Activated naive CD8-positive, alpha-beta T cell (primary cell): Measurements from ENCODE around the gene NFRKB.
"Not testable (repeated sequence)": the region's sequence is repeated elsewhere in the genome, so short reads cannot be mapped to it uniquely, and the experiment has no call there.

Source experiments
- H3K27ac Mint-ChIP-seq: one replicate; pipeline ENCODE4 v1.8.0; 2021; ENCODE audit warnings: mixed read lengths
- H3K27me3 Mint-ChIP-seq: one replicate; pipeline ENCODE4 v1.8.0; 2021; ENCODE audit warnings: mixed read lengths
- H3K36me3 Mint-ChIP-seq: one replicate; pipeline ENCODE4 v1.8.0; 2021; ENCODE audit warnings: mixed read lengths
- H3K4me1 Mint-ChIP-seq: one replicate; pipeline ENCODE4 v1.8.0; 2021; ENCODE audit warnings: low read depth, mixed read lengths
- H3K4me3 Mint-ChIP-seq: one replicate; pipeline ENCODE4 v1.8.0; 2021; ENCODE audit warnings: mild to moderate bottlenecking, mixed read lengths
- H3K9me3 Mint-ChIP-seq: one replicate; pipeline ENCODE4 v1.8.0; 2021; ENCODE audit warnings: low read depth, mixed read lengths

Gene NFRKB

GRCh38 chr11:129922674-129923073 lies 27.3 kb upstream of the NFRKB start:
- Mint-ChIP-seq H3K36me3 (peaks cover 13% of the 10 kb centered on the region), H3K4me1 (peaks cover 8% of the 10 kb centered on the region), H3K27me3 (no peaks in the 10 kb centered on the region), H3K27ac (no peak overlapping the region), H3K4me3 (no peak overlapping the region), H3K9me3 (no peaks in the 10 kb centered on the region)

GRCh38 chr11:129918361-129918760 lies 23.0 kb upstream of the NFRKB start:
- H3K4me1 Mint-ChIP-seq: peaks cover 6% of the 10 kb centered on the region
- no peaks in the 10 kb centered on the region for H3K9me3 Mint-ChIP-seq
- peaks cover 10% of the 10 kb centered on the region for H3K36me3 Mint-ChIP-seq

GRCh38 chr11:129917231-129917630 lies 21.9 kb upstream of the NFRKB start:
- Mint-ChIP-seq H3K9me3 (no peaks in the 10 kb centered on the region), H3K4me1 (peaks cover 2% of the 10 kb centered on the region), H3K4me3 (no peak overlapping the region), H3K27me3 (no peaks in the 10 kb centered on the region), H3K36me3 (peaks cover 11% of the 10 kb centered on the region), H3K27ac (no peak overlapping the region)

More at GRCh38 chr11:129918361-129918760, 23.0 kb upstream of the NFRKB start:
- Mint-ChIP-seq H3K4me3 (no peak overlapping the region), H3K27me3 (no peaks in the 10 kb centered on the region), H3K27ac (no peak overlapping the region)

GRCh38 chr11:129911298-129911697 lies 15.9 kb upstream of the NFRKB start:
- Mint-ChIP-seq H3K27ac (no peak overlapping the region), H3K4me3 (no peak overlapping the region)

GRCh38 chr11:129910360-129910759 lies 15.0 kb upstream of the NFRKB start:
- H3K4me1 Mint-ChIP-seq: peaks cover 4% of the 10 kb centered on the region
- no peak overlapping the region for H3K4me3 Mint-ChIP-seq
- H3K27ac Mint-ChIP-seq: no peak overlapping the region
- H3K27me3 Mint-ChIP-seq: no peaks in the 10 kb centered on the region
- no peaks in the 10 kb centered on the region for H3K9me3 Mint-ChIP-seq
- peaks cover 23% of the 10 kb centered on the region for H3K36me3 Mint-ChIP-seq

More at GRCh38 chr11:129911298-129911697, 15.9 kb upstream of the NFRKB start:
- peaks cover 19% of the 10 kb centered on the region for H3K36me3 Mint-ChIP-seq
- H3K27me3 Mint-ChIP-seq: no peaks in the 10 kb centered on the region
- H3K9me3 Mint-ChIP-seq: no peaks in the 10 kb centered on the region
- H3K4me1 Mint-ChIP-seq: peaks cover 4% of the 10 kb centered on the region

- Mint-ChIP-seq H3K9me3 (no peaks in the 10 kb centered on the region), H3K4me3 (no peak overlapping the region), H3K36me3 (peaks cover 29% of the 10 kb centered on the region)
Measured at GRCh38 chr11:129905402-129905801, 10.0 kb upstream of the NFRKB start.

GRCh38 chr11:129896062-129896461 lies 684 bp upstream of the NFRKB start:
- peaks cover 33% of the 10 kb centered on the region for H3K4me1 Mint-ChIP-seq
- no peaks in the 10 kb centered on the region for H3K27me3 Mint-ChIP-seq
- H3K36me3 Mint-ChIP-seq: peaks cover 4% of the 10 kb centered on the region
- H3K9me3 Mint-ChIP-seq: no peaks in the 10 kb centered on the region
- H3K4me3 Mint-ChIP-seq: peak overlapping the region; percentile 93
- peak overlapping the region; percentile 61 for H3K27ac Mint-ChIP-seq

More at GRCh38 chr11:129905402-129905801, 10.0 kb upstream of the NFRKB start:
- Mint-ChIP-seq H3K27me3 (no peaks in the 10 kb centered on the region), H3K4me1 (no peaks in the 10 kb centered on the region), H3K27ac (no peak overlapping the region)

GRCh38 chr11:129894278-129895125 lies 876 bp downstream of the NFRKB start:
- H3K9me3 Mint-ChIP-seq: no peaks in the 10 kb centered on the region
- H3K27ac Mint-ChIP-seq: peak overlapping the region; percentile 75
- H3K27me3 Mint-ChIP-seq: no peaks in the 10 kb centered on the region
- peaks cover 42% of the 10 kb centered on the region for H3K4me1 Mint-ChIP-seq
- peak overlapping the region; percentile 93 for H3K4me3 Mint-ChIP-seq
- H3K36me3 Mint-ChIP-seq: peaks cover 7% of the 10 kb centered on the region

- H3K9me3 Mint-ChIP-seq: no peaks in the 10 kb centered on the region
- H3K27me3 Mint-ChIP-seq: no peaks in the 10 kb centered on the region
- peak overlapping the region; percentile 82 for H3K27ac Mint-ChIP-seq
- peaks cover 24% of the 10 kb centered on the region for H3K36me3 Mint-ChIP-seq
- peaks cover 45% of the 10 kb centered on the region for H3K4me1 Mint-ChIP-seq
- peak overlapping the region; percentile 59 for H3K4me3 Mint-ChIP-seq
Measured at GRCh38 chr11:129888451-129888850, 6.9 kb downstream of the NFRKB start.

GRCh38 chr11:129885381-129885780 lies 10.0 kb downstream of the NFRKB start:
- Mint-ChIP-seq H3K27me3 (no peaks in the 10 kb centered on the region), H3K27ac (no peak overlapping the region), H3K36me3 (peaks cover 28% of the 10 kb centered on the region), H3K4me3 (no peak overlapping the region), H3K4me1 (peaks cover 29% of the 10 kb centered on the region), H3K9me3 (no peaks in the 10 kb centered on the region)

GRCh38 chr11:129884581-129884980 lies 10.8 kb downstream of the NFRKB start:
- Mint-ChIP-seq H3K36me3 (peaks cover 29% of the 10 kb centered on the region), H3K27ac (no peak overlapping the region), H3K4me1 (peaks cover 21% of the 10 kb centered on the region), H3K4me3 (no peak overlapping the region), H3K9me3 (no peaks in the 10 kb centered on the region), H3K27me3 (no peaks in the 10 kb centered on the region)

- Mint-ChIP-seq H3K4me1 (no peaks in the 10 kb centered on the region), H3K36me3 (peaks cover 18% of the 10 kb centered on the region), H3K4me3 (no peak overlapping the region), H3K27ac (no peak overlapping the region), H3K27me3 (no peaks in the 10 kb centered on the region), H3K9me3 (no peaks in the 10 kb centered on the region)
Measured at GRCh38 chr11:129881570-129882170, 13.7 kb downstream of the NFRKB start.

- Mint-ChIP-seq H3K27me3 (no peaks in the 10 kb centered on the region), H3K27ac (no peak overlapping the region), H3K4me3 (no peak overlapping the region), H3K4me1 (no peaks in the 10 kb centered on the region), H3K36me3 (peaks cover 16% of the 10 kb centered on the region), H3K9me3 (no peaks in the 10 kb centered on the region)
Measured at GRCh38 chr11:129880311-129880710, 15.1 kb downstream of the NFRKB start.

GRCh38 chr11:129871914-129872313 lies 23.5 kb downstream of the NFRKB start:
- no peaks in the 10 kb centered on the region for H3K27me3 Mint-ChIP-seq
- no peak overlapping the region for H3K27ac Mint-ChIP-seq
- H3K4me3 Mint-ChIP-seq: no peak overlapping the region
- H3K36me3 Mint-ChIP-seq: peaks cover 28% of the 10 kb centered on the region
- H3K9me3 Mint-ChIP-seq: no peaks in the 10 kb centered on the region
- H3K4me1 Mint-ChIP-seq: peaks cover 3% of the 10 kb centered on the region

- H3K36me3 Mint-ChIP-seq: peaks cover 25% of the 10 kb centered on the region
- H3K9me3 Mint-ChIP-seq, H3K27me3 Mint-ChIP-seq, H3K27ac Mint-ChIP-seq, H3K4me3 Mint-ChIP-seq: not testable (repeated sequence)
- peaks cover 14% of the 10 kb centered on the region for H3K4me1 Mint-ChIP-seq
Measured at GRCh38 chr11:129868626-129869025, 26.8 kb downstream of the NFRKB start.
